ENCODE measurements around the gene RACK1.
"Not testable (repeated sequence)": the region's sequence is repeated elsewhere in the genome, so short reads cannot be mapped to it uniquely, and the experiment has no call there.

The RACK1 gene

DNA sequence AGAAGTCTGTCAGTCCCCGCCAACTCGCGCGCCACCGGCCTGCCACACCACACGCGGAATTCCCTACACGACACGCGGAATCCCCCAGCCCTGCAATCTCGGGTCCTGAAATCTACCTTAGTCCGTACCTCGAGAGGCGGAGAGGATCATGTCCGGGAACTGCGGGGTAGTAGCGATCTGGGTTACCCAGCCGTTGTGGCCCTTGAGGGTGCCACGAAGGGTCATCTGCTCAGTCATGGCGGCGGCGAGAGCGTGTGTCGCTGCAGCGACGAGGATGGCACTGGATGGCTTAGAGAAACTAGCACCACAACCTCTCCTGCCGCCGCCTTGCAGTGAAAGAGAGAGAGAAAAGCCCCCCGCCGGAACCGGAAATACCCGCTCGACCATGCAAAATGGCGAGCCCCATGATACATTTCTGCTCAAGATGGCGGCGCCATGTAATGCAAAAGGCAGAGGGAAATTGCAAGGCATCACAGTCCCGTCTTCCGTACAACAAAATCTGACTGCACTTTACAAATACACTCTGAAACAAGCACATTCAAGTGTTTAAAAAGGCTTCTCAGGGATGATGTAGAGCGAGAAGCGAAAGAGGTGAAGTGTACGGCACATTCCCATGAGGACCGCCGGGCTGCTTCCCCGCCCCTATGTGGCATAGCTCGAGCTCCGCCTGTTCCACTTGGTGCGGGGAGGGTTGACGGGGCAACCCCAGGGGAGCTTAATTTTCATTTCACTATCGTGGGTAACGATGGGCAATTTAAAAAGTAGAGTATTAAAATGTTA lies at the start of gene RACK1:
Gene RACK1 (minus strand): TSS at position 343 of the 780 bp plus-strand sequence. CDS start 106 bp downstream, at position 237.
- TF ChIP-seq ZNF274 (IDR thresholded peaks at IDR 0.05; ENCODE audit: low read depth, low read length) = no peak
- peak within 1 kb of the TSS; percentile 86 for H3K4me3 ChIP-seq (ENCODE audit: low read length)

DNA sequence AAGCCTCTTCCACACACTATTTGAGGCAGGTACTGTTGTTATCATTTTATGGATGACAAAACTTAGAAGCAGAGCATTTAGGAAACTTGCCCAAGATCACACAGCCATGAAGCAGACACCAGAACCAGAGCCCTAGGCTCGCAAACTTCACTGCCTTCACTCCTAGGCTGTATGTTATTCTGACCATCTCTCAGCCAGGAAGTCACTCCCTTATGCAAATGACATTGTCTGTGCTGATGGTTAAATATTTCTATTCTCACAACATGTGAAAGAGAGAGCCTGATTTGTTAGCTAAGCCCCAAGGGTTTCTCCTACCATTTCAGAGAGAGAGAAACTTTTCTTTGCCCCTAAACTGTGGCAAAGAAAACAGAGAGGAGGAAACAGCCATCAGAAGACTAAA lies 43.6 kb upstream of the RACK1 start:
- not testable (repeated sequence) for H3K4me3 ChIP-seq (ENCODE audit: low read length)

DNA sequence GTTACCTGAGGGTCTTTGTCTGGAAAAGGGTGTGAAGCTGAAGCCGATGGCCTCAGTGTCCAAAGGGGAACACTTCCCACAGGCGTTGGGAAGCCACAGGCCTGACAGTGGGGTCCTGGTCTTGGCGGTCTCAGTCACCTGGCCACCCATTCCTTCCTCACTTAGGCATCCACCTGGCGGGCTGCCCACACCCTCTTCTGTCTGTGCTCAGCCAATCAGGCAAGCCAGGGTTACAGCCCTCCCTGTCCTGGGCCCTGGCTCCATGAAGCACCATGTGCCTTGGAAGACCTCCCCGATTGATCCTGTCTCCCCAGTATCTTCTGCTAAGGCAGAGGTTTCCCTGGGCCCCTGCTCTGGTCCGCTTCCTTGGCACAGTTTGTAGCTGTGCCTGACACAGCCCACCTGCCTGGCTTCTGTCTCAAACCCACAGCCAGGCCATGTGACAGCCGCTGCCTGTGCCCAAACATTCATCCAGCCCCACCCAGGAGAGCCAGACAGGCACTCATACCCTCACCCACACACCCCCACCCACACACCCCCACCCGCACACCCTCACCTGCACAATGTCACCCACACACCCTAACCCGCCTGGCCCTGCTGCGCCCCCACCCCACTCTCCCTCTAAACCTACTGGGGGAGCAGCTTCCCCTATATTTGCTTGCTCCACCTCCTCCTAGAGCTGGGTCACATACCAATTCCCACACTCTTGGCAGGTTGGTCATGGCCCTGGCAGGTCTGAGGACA lies 42.4 kb upstream of the RACK1 start:
- H3K4me3 ChIP-seq (ENCODE audit: low read length) = not testable (repeated sequence)

DNA sequence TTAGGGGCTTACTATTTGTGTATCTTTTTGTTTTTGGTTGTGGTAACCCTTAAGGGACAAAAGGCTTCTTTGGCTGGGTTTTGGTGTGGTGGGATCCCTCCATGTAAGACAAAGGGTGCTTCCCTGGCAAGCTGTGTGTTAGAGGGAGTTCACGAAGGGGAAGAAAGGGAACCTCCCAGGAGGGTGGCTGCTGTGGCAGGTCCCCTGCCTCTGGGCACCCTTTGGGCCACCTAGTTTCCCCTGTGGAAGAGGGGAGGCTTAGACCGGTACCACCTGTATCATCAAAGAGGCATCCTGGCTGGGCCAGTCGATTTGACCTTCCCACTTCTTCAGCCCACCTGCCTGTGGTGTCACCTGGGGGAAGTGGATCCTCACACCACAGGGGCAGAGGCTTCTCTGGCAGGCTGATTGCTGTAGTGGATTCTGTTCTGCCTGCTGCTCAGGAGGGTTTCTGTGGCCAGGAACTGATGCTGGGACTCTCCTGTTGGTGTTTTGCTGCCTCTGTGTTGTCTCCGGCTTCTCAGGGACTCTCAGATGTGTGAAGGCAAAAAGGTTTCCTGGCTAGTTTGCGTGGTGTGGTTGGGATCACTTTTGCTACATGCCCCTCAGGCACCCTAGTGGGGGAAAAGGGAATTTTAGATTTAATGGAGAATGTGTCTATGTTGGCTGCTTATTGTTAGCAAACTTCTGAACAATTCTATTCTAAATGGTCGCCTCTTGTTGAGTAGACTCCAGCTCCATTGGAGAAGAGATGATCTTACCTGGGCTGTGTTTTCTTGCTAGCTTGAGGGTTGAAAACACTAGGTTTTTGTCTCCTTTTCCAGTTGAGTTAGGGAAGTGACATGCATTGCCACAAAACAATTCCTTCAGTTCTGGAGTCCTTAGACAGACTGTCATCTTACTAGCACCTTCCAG lies 40.4 kb upstream of the RACK1 start:
- not testable (repeated sequence) for H3K4me3 ChIP-seq (ENCODE audit: low read length)

DNA sequence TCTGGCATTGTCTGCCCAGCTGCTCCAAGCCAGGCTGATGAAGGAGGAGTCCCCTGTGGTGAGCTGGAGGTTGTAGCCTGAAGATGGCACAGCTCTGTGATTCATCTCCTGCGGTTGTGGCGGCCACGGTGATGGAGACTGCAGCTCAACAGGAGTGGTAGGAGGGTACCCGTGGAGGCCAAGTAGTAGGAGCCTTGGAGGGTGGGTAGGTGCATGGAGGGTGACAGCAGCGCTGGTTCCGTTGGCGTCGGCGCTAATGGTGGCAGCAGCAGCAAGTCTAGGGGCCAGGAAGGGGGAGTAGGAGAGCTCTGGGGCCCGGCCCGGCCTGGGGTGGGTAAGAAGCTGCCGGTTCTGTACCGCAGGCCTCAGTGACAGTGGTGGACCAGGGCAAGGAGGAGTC lies 39.6 kb upstream of the RACK1 start:
- TF ChIP-seq ZNF274 (IDR thresholded peaks at IDR 0.05; ENCODE audit: low read depth, low read length) = no peak
- H3K4me3 ChIP-seq (ENCODE audit: low read length) = no peak overlapping the region

- no peak for TF ChIP-seq ZNF274 (IDR thresholded peaks at IDR 0.05; ENCODE audit: low read depth, low read length)
- no peak overlapping the region for H3K4me3 ChIP-seq (ENCODE audit: low read length)
These were observed 39.2 kb upstream of the RACK1 start for GRCh38 chr5:181282874-181283273.

DNA sequence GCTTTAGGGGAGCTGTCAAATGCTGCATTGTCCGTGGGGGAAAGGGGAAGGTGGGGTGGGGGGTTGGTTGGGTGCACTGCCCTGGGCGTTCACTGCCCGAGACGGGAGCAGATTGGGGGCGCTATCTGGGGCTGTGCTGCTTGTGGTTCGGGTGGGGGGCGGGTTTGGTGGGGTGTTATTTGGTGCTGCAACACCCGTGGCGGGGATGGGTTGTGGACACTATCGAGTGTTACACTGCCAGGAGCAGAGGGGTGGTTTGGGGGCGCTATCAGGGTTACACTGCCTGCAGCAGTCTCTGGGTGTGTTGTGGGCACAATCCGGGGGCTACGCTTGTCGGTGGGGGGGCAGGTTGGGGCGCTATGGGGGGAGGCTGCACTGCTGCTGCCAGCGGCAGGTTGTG lies 38.7 kb upstream of the RACK1 start:
- H3K4me3 ChIP-seq (ENCODE audit: low read length) = peak overlapping the region; percentile 65; the same call in 1 of the 2 replicates

DNA sequence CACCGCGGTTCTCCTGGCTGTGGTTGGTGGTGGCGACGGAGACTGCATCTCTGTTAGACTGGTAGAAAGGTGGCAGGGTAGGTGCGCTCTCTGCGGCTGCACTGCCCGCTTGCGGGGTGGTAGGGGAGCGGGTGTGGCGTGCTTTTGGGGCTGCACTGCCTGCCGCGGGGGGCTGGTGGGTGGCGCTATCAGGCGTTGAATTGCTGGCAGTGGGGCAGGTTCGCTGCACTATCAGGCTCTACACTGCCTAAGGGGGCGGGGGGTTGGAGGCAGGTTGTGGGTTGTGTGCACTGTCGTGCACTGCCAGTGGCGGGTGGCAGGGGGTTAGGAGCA lies 38.2 kb upstream of the RACK1 start:
- peak overlapping the region; percentile 65; the same call in 1 of the 2 replicates for H3K4me3 ChIP-seq (ENCODE audit: low read length)
- TF ChIP-seq ZNF274 (IDR thresholded peaks at IDR 0.05; ENCODE audit: low read depth, low read length) = no peak

DNA sequence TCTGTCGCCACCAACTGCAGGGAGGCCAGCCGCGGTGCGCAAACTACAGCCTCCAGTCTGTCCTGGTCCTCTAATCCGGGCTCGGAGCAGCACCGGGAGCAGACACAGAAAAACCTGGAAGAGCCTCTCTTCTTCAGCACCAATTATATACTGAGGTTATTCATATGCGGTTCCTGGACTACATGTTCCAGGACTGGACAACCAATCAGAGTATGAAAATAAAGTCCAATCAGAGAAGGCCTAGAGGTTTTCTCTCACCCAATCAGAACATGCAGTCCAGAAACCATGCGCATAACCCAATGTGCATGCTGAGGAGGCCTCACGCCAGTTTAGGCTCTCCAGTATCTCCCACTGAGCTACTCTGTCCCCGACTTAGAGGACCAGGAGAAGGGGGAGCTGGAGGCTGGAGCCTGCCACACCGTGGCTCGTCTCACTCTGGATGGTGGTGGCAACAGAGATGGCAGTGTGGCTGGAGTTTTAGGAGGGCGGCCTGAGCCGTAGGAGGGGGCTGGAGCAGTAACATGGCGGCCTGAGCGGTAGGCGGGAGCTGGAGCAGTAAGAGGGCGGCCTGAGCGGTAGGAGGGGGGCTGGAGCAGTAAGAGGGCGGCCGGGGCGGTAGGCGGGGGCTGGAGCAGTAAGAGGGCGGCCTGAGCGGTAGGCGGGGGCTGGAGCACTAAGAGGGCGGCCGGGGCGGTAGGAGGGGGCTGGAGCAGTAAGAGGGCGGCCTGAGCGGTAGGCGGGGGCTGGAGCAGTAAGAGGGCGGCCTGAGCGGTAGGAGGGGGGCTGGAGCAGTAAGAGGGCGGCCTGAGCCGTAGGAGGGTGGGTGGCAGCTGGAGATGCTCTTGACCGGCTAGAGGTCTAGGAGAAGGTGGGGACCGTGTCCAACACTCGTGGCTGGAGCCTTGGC lies 37.6 kb upstream of the RACK1 start:
- no peak for TF ChIP-seq ZNF274 (IDR thresholded peaks at IDR 0.05; ENCODE audit: low read depth, low read length)
- peak overlapping the region; percentile 65 for H3K4me3 ChIP-seq (ENCODE audit: low read length)

- H3K4me3 ChIP-seq (ENCODE audit: low read length) = peak overlapping the region; percentile 65
- no peak for TF ChIP-seq ZNF274 (IDR thresholded peaks at IDR 0.05; ENCODE audit: low read depth, low read length)
These were observed 36.6 kb upstream of the RACK1 start for GRCh38 chr5:181280251-181280762.

DNA sequence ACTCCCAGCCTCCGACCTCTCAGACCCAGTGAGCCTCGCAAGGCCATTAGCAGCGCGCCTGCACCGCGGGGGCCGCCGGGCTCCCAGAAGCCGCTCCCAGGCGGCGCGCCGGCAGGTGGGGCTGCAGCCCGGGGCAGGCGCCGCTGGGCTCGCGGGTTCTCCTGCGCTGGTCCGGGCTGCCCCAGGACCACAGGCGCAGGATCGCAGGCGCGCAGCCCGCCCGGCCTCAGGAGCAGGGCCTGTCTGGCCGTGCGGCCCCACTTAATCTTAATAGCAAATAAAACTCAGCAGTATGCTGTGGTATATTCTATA lies 29.7 kb upstream of the RACK1 start:
- not testable (repeated sequence) for H3K4me3 ChIP-seq (ENCODE audit: low read length)

- TF ChIP-seq ZNF274 (IDR thresholded peaks at IDR 0.05; ENCODE audit: low read depth, low read length) = no peak
These were observed 27.4 kb upstream of the RACK1 start for GRCh38 chr5:181271081-181271480.

GRCh38 chr5:181267907-181268306 lies 24.2 kb upstream of the RACK1 start:
- H3K4me3 ChIP-seq (ENCODE audit: low read length) = not testable (repeated sequence)

More at GRCh38 chr5:181271081-181271480, 27.4 kb upstream of the RACK1 start:
- no peak overlapping the region for H3K4me3 ChIP-seq (ENCODE audit: low read length)

DNA sequence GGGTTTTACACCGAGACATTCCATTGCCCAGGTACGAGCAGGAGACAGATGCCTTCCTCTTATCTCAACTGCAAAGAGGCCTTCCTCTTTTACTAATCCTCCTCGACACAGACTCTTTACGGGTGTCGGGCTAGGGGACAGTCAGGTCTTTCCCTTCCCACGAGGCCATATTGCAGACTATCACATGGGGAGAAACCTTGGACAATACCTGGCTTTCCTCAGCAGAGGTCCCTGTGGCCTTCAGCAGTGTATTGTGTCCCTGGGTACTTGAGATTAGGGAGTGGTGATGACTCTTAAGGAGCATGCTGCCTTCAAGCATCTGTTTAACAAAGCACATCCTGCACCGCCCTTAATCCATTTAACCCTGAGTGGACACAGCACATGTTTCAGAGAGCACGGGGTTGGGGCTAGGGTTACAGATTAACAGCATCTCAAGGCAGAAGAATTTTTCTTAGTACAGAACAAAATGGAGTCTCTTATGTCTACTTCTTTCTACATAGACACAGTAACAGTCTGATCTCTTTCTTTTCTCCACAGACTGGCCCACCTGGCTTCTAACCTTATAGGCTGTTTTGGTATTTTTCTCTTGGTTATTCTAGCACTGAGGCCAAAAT lies 23.7 kb upstream of the RACK1 start:
- H3K4me3 ChIP-seq (ENCODE audit: low read length) = not testable (repeated sequence)
